Mammary epithelial cell (primary cell): ENCODE measurements around the gene CES5A.

ENCODE experiments used
- EZH2 ChIP-seq: IDR thresholded peaks from 2 replicates; pipeline ENCODE4 v1.6.1; 2012; ENCODE audit warnings: low read length, inconsistent platforms, borderline replicate concordance
- TF ChIP-seq, protein P1 (sequence below), 2 donors: IDR thresholded peaks in 1 of 2; conservative IDR thresholded peaks in 1 of 2; 2 replicates each; pipeline ENCODE4 v1.5.1; 2011 to 2012; ENCODE audit warnings: inconsistent platforms in 2 of 2, low read length in 2 of 2, mild to moderate bottlenecking in 2 of 2, control low read depth in 1 of 2, low read depth in 1 of 2; ENCODE audit not compliant: insufficient read depth in 1 of 2; ENCODE audit errors: extremely low read depth in 1 of 2

DNA sequence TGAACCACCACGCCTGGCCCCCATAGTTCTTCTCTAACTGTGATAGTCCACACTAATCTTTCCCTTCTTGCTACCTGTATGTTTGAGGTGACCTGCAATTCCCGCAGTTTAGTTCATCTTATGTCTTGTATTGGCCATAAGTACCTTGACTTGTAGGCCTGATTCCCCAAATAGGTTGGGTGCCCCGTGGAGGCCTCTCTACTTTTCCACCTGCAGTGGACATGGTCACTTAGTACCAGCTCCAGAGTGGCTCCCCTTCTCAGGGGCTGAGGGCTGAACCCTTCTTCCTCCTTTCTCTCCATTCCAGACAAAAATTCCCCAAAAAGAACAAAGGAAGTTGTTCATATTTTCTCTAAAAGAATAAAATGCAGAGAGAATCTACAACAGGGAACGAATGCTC lies 33.5 kb upstream of the CES5A start:
- TF ChIP-seq, protein P1, sequence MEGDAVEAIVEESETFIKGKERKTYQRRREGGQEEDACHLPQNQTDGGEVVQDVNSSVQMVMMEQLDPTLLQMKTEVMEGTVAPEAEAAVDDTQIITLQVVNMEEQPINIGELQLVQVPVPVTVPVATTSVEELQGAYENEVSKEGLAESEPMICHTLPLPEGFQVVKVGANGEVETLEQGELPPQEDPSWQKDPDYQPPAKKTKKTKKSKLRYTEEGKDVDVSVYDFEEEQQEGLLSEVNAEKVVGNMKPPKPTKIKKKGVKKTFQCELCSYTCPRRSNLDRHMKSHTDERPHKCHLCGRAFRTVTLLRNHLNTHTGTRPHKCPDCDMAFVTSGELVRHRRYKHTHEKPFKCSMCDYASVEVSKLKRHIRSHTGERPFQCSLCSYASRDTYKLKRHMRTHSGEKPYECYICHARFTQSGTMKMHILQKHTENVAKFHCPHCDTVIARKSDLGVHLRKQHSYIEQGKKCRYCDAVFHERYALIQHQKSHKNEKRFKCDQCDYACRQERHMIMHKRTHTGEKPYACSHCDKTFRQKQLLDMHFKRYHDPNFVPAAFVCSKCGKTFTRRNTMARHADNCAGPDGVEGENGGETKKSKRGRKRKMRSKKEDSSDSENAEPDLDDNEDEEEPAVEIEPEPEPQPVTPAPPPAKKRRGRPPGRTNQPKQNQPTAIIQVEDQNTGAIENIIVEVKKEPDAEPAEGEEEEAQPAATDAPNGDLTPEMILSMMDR (conservative IDR thresholded peaks at IDR 0.05 in 1 of 2, IDR thresholded peaks at IDR 0.05 in 1 of 2; ENCODE audit: extremely low read depth in 1 of 2, insufficient read depth in 1 of 2, low read depth in 1 of 2, low read length in 2 of 2) = no peak
- no peak for TF ChIP-seq EZH2
